ENCODE results near the gene FMN1. TPM values are rescaled to one million over a fixed set of nuclear protein-coding genes. Genes with fewer than 3 reads are reported as not detected.

FMN1 gene
- total RNA-seq, 1 donor from 2014 or later = 4.2 TPM

DNA sequence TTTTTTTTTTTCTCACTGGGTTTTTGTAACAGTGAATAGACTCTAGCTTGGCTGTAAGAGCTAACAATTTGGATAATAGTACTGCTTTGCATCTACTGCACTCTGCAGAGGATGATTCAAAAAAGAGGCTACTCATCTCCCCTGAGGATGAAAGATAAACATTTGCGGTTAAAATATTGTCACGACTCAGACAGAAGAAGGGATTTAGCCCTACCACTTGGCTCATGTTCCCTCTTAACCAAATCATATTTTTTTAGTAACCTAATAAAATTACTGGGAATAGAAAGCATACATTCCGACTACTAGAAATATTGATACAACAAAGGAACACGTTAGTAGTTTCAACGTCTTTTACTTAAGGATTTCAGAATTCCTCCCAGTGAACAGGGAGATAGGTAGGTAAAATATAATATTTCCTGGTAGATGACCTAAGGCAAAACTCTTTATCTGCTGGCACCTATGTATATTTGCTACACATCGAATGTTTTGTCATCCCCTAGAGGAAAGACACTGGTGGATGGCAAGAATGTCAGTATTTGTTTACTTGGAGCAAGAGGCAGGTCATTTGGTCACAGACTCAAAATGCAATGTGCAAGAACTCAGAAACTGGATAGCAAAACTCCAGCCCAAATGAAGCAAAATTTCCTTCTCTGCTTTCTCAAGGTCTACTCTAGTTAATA is 365.9 kb downstream of the FMN1 start:
- Mint-ChIP-seq H3K4me3 (ENCODE audit: unreplicated experiment) (peak overlapping the region; percentile 8), H3K27ac (ENCODE audit: unreplicated experiment) (peak overlapping the region; percentile 75), H3K4me1 (ENCODE audit: unreplicated experiment) (peaks cover 90% of the 10 kb centered on the region), H3K9me3 (ENCODE audit: unreplicated experiment) (no peaks in the 10 kb centered on the region), H3K27me3 (ENCODE audit: unreplicated experiment) (no peaks in the 10 kb centered on the region), H3K36me3 (ENCODE audit: unreplicated experiment) (no peaks in the 10 kb centered on the region)
- TF ChIP-seq CTCF (IDR thresholded peaks at IDR 0.05) = no peak
- DNase-seq (ENCODE audit: extremely low spot score, unreplicated experiment) = no peak

- DNase-seq (ENCODE audit: extremely low spot score, unreplicated experiment) = no peak
- peak overlapping the region; percentile 95 for H3K27ac Mint-ChIP-seq (ENCODE audit: unreplicated experiment)
- no peak overlapping the region for H3K4me3 Mint-ChIP-seq (ENCODE audit: unreplicated experiment)
- no peaks in the 10 kb centered on the region for H3K27me3 Mint-ChIP-seq (ENCODE audit: unreplicated experiment)
- H3K36me3 Mint-ChIP-seq (ENCODE audit: unreplicated experiment) = no peaks in the 10 kb centered on the region
- no peak for TF ChIP-seq CTCF (IDR thresholded peaks at IDR 0.05)
- H3K4me1 Mint-ChIP-seq (ENCODE audit: unreplicated experiment) = peaks cover 85% of the 10 kb centered on the region
- no peaks in the 10 kb centered on the region for H3K9me3 Mint-ChIP-seq (ENCODE audit: unreplicated experiment)
Measured at GRCh38 chr15:32826685-32827084, 367.8 kb downstream of the FMN1 start.

DNA sequence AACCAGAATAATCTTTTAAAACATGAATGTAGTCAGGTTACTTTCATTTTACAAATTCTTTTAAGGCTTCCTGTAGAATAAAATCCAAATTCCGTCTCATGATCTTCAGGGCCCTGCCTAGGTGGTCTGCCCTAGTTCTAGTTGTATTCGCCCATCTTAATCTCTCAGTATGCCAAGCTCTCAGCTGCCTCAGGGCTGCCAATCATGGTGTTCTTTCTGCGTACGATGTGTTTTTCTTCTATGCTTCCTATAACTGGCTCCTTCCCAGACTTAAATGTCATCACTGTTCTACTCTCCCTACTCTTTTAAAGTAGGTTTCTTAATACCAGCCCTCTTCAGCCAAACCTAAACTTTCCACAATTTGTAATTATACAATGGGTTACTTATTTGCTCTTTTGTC is 369.3 kb downstream of the FMN1 start:
- Mint-ChIP-seq H3K4me1 (ENCODE audit: unreplicated experiment) (peaks cover 82% of the 10 kb centered on the region), H3K4me3 (ENCODE audit: unreplicated experiment) (peak overlapping the region; percentile 54), H3K36me3 (ENCODE audit: unreplicated experiment) (no peaks in the 10 kb centered on the region), H3K9me3 (ENCODE audit: unreplicated experiment) (no peaks in the 10 kb centered on the region), H3K27ac (ENCODE audit: unreplicated experiment) (peak overlapping the region; percentile 95), H3K27me3 (ENCODE audit: unreplicated experiment) (no peaks in the 10 kb centered on the region)
- DNase-seq (ENCODE audit: extremely low spot score, unreplicated experiment) = no peak
- TF ChIP-seq CTCF (IDR thresholded peaks at IDR 0.05) = no peak

DNA sequence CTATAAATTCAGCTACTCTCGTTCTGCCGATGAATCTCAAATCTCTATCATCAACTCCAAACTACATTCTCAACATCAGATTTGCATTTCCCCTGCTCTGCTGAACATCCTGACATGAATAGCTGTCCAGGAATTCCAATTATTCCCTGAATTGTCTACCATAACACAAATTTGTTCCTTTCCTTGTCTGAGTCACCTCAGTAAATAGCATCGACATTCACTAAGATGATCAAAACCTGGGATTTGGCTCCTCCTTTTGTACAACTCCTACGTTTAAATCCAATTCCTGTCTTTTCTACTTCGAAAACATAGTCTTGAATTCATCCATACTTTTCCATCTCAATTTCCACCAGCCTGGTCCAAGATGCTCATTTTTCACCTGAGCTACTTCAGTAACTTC is 369.7 kb downstream of the FMN1 start:
- Mint-ChIP-seq H3K9me3 (ENCODE audit: unreplicated experiment) (no peaks in the 10 kb centered on the region), H3K4me3 (ENCODE audit: unreplicated experiment) (peak overlapping the region; percentile 54), H3K27me3 (ENCODE audit: unreplicated experiment) (no peaks in the 10 kb centered on the region), H3K27ac (ENCODE audit: unreplicated experiment) (peak overlapping the region; percentile 95), H3K36me3 (ENCODE audit: unreplicated experiment) (no peaks in the 10 kb centered on the region), H3K4me1 (ENCODE audit: unreplicated experiment) (peaks cover 82% of the 10 kb centered on the region)
- TF ChIP-seq CTCF (IDR thresholded peaks at IDR 0.05) = no peak
- DNase-seq (ENCODE audit: extremely low spot score, unreplicated experiment) = no peak

DNA sequence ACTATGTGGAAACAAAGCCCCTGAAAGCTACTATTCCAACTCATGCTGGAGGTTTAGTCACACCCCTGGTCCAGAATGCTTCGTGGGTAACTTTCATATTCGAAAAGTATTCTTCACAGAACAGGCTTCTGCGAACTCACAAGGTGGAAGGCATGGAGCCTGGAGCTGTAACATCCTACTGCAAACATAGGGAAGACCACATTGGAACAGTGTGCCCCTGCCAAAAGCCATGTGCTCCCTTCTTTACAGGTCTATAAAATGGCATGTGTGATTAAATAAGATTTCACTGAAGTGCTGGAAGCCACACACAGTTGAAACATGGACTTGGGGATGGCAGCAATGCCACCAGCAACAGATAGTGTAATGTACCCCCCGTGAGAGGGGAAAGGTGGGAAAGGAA is 370.8 kb downstream of the FMN1 start:
- Mint-ChIP-seq H3K27me3 (ENCODE audit: unreplicated experiment) (no peaks in the 10 kb centered on the region), H3K9me3 (ENCODE audit: unreplicated experiment) (no peaks in the 10 kb centered on the region), H3K4me3 (ENCODE audit: unreplicated experiment) (no peak overlapping the region), H3K36me3 (ENCODE audit: unreplicated experiment) (no peaks in the 10 kb centered on the region), H3K4me1 (ENCODE audit: unreplicated experiment) (peaks cover 81% of the 10 kb centered on the region), H3K27ac (ENCODE audit: unreplicated experiment) (peak overlapping the region; percentile 95)
- TF ChIP-seq CTCF (IDR thresholded peaks at IDR 0.05) = no peak
- DNase-seq (ENCODE audit: extremely low spot score, unreplicated experiment) = no peak

All from osteocyte (in vitro differentiated cells).